Measurements from ENCODE around the gene AKAP13.
"Not testable (repeated sequence)": the region's sequence is repeated elsewhere in the genome, so short reads cannot be mapped to it uniquely, and the experiment has no call there.

AKAP13 gene

GRCh38 chr15:85349062-85349461 lies 31.3 kb upstream of the AKAP13 start:
- DNase-seq (ENCODE audit: low read depth in 1 of 2, low spot score in 1 of 2), result not testable (repeated sequence)

GRCh38 chr15:85350395-85350794 lies 30.0 kb upstream of the AKAP13 start:
- no peak for DNase-seq (ENCODE audit: low read depth in 1 of 2, low spot score in 1 of 2)

DNA sequence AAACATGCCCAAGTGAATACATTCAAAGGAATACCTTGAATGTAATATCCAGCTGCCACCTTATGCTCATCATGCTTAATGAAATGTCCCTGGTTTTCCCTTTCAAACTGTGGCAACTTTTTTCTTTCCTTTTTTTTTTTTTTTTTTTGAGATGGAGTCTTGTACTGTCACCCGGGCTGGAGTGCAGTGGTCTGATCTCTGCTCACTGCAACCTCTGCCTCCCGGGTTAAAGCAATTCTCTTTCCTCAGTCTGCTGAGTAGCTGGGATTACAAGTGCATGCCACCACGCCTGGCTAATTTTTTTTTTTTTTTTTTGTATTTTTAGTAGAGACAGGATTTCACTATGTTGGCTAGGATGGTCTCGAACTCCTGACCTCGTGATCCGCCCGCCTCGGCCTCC lies 28.9 kb upstream of the AKAP13 start:
- not testable (repeated sequence) for DNase-seq (ENCODE audit: low read depth in 1 of 2, low spot score in 1 of 2)

GRCh38 chr15:85351965-85352364 lies 28.4 kb upstream of the AKAP13 start:
- no peak for DNase-seq (ENCODE audit: low read depth in 1 of 2, low spot score in 1 of 2)

GRCh38 chr15:85353516-85353915 lies 26.9 kb upstream of the AKAP13 start:
- no peak for DNase-seq (ENCODE audit: low read depth in 1 of 2, low spot score in 1 of 2)

GRCh38 chr15:85354461-85354860 lies 25.9 kb upstream of the AKAP13 start:
- DNase-seq (ENCODE audit: low read depth in 1 of 2, low spot score in 1 of 2), result no peak

- DNase-seq (ENCODE audit: low read depth in 1 of 2, low spot score in 1 of 2), result no peak
These were observed 25.5 kb upstream of the AKAP13 start for GRCh38 chr15:85354948-85355347.

GRCh38 chr15:85356276-85356675 lies 24.1 kb upstream of the AKAP13 start:
- DNase-seq (ENCODE audit: low read depth in 1 of 2, low spot score in 1 of 2), result no peak

GRCh38 chr15:85361323-85361722 lies 19.1 kb upstream of the AKAP13 start:
- DNase-seq (ENCODE audit: low read depth in 1 of 2, low spot score in 1 of 2), result no peak

- DNase-seq (ENCODE audit: low read depth in 1 of 2, low spot score in 1 of 2), result no peak
These were observed 17.8 kb upstream of the AKAP13 start for GRCh38 chr15:85362436-85363081.

- no peak for DNase-seq (ENCODE audit: low read depth in 1 of 2, low spot score in 1 of 2)
These were observed 14.4 kb upstream of the AKAP13 start for GRCh38 chr15:85365980-85366379.

DNA sequence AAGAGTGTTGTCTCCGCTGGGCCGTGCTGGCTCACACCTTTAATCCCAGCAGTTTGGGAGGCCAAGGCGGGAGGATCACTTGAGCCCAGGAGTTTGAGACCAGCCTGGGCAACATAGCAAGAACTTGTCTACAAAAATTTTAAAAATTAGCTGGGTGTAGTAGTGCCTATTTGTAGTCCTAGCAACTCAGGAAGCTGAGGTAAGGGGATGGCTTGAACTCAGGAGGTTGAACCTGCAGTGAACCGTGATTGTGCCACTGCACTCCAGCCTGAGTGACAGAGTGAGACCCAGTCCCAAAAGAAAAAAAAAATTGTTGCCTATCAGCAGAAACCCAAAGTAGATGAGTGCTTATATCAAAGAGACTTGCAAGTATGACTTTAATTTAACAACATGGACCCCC lies 12.7 kb upstream of the AKAP13 start:
- DNase-seq (ENCODE audit: low read depth in 1 of 2, low spot score in 1 of 2), result no peak

DNA sequence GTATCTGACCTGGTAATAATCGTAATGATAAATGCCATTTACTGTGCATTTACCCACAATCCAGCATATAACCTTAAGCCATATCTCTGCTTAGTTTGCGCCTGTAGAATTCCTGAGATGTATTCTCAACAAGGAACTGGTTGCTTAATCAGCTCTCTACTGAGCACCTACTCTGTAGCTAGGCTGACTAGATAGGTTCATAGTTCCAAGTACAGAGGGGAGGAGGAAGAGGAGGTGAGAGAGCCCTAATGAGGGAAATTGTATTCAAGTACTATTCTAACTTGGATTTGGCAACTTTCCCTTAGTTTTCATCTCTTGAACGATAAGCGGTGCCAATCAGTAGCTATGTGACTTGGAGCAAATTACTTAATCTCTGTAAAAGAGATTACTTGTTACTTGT lies 5.6 kb upstream of the AKAP13 start:
- no peak for DNase-seq (ENCODE audit: low read depth in 1 of 2, low spot score in 1 of 2)

DNA sequence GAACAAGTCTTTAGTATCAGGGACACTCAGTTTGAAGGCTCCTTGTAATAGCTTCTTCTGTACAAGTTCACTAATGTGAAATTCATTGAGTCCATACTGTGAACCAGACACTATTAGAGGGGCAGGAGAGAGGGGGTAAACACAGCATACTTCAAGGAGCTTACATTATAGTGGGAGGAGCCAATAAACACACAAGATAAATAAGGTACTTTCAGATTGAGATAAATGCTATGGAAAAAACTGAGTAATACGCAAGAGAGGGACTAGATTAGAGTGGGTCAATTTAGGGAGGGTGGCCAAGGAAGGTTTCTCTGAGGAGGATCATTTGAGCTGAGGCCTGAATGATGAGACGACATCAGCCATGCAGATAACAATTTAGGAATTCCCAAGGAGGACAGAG lies 3.1 kb upstream of the AKAP13 start:
- no peak for DNase-seq (ENCODE audit: low read depth in 1 of 2, low spot score in 1 of 2)

DNA sequence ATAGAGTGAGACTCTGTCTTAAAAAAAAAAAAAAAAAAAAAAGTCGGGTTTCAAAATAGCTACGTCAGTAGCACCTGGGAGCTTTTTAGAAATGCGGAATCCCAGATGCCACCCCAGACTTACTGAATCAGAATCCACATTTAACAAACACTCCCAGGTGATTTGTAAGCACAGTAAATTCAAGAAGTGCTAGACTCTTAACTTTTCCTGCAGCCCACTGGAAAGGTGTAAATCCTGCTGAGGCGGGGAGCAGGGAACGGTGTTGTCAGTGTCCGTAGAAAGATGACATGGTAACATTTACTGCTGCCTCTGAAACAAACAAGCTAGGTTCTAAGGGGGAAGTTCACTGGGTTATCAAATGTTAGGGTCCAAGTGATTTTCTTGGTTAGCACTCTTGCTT lies 2.4 kb upstream of the AKAP13 start:
- no peak for DNase-seq (ENCODE audit: low read depth in 1 of 2, low spot score in 1 of 2)

DNA sequence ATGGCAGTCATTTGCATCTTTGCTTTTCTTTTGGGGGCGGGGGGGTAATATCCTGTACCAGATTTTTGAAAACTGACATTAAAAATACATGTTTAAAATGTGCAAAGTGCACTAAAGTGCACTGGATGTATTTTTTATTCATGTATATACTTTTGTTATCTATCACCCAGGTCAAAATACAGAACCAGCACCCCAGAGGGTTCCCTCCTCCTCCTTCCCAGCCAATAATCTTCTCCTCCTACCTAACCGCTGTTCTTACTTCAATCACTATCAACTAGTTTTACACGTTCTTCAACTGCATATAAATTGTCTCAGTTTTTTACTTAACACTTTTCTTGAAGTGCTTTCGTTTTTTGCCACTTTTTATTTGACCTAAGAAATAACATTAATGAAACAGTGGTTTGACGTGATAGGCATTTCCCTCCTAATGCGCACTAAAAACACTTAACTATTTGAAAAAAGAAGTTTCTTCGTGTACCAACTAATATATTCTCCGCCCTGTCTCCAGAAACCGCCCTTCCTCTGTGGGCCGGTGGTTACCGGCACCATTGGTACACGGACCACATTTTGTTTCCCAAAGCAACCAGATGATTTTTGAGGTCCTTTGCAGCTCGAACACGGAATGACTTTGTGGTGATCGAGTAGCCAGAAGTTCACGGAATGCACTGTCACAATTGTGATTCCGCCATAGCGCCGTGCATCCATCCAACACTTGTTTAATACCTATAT lies 836 bp upstream of the AKAP13 start:
- DNase-seq (ENCODE audit: low read depth in 1 of 2, low spot score in 1 of 2), result peak; percentile 6 to 7

DNA sequence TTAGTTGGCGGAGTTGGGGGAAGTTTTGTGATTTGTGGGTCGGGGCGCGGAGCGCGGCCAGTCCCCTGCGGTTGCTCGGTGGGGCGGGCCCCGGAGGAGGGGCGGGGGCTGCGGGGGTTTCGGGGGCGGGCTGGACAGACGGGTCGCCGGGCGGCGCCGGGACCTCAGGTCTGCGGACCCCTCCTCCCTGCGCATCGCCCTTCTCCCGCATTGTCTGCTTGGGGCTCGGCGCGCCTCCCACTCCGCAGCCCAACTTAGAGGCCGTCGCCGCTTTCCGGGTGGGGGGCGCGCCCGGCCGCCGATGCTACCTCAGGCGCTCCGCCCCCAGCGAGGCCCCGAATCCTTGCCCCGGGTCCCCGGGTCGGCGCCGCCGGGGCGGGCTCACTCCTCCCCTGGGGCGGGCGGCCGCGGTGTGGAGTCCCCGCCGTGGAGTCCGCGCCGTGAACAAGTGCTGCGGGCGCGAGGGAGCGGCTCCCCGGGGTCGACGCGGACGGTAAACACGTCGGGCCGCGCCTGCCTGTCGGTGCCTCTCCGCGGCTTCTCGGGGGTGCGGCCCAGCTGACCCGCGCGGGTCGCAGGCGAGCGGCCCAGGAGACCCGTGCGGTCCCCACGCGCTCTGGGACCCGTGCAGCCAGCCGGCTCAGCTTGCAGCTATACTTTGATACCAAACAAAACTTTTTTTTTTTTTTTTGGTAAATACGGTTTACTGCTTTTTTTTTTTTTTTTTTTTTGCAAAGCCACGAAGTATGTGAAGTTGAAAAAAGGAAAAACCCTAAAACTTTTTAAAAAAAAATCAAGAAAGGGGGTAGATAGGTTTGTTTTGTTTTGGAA lies 624 bp downstream of the AKAP13 start:
- peak; percentile 24 to 26 for DNase-seq (ENCODE audit: low read depth in 1 of 2, low spot score in 1 of 2)

DNA sequence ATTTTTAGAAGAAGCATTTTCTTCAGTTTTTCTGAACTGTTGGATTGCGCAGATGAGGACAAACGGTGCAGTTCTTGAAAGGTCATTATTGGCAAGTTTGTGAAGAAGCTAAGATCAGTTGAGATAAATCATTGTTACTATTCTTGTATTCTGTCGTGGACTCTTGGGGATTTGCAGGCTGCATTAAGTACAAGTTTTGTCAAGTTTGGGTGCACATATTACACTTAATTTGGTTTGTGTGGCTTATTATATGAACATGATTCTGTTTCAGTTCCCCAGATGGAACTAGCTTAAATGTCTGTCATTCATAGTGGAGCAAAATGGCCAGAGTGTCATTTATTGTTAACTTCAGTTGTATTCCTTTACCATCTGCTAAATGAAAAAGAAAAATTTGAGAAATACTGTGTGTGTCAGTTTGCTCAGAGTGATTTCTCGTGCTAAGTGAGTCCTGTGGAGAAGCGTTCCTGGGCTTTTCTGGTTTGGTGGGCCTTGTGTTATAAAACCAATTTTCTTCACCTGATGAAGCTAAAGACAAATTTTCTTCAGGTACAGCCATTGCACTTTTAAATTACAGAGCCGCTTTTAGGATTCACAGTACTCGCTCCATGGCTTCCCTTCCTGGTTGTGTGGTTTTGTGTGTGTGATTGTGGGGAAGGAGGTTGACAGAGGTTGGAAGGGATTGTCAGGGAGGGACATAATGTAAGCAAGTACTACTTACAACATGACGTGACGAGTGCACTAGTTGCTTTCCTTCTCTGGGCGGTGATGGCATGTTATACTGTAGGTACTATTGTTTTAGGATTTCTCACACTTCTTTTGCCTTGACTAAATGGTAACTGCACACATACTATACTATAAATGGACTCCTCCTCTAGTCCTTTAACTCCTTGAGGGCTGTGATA lies 1.7 kb downstream of the AKAP13 start:
- DNase-seq (ENCODE audit: low read depth in 1 of 2, low spot score in 1 of 2), result no peak

DNA sequence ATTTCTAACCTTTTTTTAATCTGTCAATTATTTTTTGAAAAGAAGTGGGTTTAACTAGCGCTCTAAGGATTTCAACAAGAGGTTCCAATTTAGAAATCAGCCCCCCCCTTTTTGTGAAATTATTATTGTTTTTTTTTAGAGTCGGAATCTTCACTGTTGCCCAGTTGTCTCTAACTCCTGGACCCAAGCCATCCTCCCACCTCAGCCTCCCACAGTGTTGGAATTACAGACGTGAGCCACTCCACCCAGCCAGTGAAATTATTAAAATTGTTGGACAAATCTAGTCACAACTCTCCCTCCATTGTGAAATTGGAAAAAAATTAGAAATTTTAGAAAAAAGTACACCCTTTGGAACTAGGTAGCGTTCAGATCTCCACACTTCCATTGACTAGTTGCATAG lies 2.5 kb downstream of the AKAP13 start:
- DNase-seq (ENCODE audit: low read depth in 1 of 2, low spot score in 1 of 2), result no peak

DNA sequence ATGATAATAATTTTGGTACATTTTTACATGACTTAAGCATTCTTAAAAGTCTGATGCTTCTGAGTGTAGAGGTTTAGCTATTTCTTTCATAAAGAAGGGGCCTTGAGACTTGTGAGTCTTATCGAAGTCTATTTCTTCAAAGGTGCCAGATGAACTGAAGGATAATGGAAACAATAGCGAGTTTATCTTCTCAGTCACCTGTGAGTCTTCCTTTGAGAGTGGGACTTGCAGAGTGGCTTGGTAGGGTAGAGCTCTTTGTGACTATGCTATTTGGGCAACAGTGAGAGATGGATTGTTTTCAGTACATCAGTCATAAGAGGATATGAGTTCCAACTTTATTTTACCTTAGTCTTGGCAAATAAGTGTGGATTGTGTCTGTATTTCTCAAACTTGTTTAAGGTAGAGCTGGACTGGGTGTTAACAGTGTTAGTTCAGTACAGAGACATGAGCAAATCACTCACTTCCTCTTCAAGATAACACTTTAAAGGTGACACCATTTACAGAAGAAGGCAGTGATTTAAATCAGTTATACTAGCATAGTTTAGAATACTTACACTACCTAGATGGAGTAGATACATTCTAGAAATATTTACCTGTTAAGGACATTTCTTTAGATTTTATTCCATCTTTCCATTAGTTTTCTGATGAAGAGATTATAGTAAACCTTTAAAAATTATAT lies 3.2 kb downstream of the AKAP13 start:
- DNase-seq (ENCODE audit: low read depth in 1 of 2, low spot score in 1 of 2), result no peak

- DNase-seq (ENCODE audit: low read depth in 1 of 2, low spot score in 1 of 2), result no peak
These were observed 5.9 kb downstream of the AKAP13 start for GRCh38 chr15:85386261-85386660.
